Retina (tissue), 1 donor: ENCODE data around the gene INO80B.

ENCODE experiments used
- DNase-seq: peaks from one replicate; pipeline ENCODE4 v3.0.0-alpha.2; 2016

Gene INO80B

DNA sequence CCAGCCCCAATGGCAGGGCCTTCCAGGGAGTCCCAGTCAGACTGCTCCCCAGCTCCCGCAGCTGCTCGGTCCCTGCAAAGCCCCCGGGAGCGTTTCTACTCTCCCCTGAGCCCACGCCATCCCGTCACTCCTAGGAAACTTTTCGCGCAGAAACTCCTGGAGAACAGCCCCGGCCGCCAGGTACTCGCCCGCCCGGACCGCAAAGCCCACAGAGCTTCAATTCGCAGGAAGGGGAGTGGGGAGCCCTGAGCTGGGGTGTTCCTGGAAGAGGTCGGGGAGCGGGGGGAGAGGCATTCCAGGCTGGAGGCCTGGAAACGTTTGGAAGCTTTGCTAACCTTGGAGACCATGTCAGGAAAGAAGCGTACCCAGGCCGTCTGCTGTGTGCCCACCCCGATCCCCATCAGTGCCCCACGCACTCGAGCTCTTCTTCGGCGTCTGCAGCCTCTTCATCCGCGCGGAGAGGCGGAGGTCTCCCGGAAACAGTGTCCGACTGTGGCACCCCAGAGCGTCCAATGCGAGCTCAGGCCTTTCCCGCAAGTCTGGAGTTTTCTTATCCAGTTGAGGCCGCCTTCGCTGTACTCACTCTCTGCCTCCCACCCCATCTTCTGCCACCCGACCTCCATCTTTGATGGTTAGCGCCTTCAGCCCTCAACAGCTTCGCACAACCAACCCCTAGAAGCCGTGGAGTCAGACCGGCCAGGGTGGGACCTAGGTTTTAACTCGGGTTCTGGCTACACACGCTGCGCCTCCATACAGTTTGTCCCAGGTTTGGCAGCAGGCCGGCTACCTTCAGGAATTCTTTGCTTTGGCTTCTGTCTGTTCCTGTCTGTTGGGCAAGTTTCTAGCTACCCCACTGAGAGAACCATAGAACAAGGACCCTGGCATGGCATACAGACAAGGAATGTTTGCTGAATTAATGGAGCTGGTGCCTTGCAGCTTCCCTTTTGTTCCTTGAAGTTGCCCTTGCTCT, 48.9 kb downstream of the INO80B start:
- DNase-seq: peak; percentile 16

DNA sequence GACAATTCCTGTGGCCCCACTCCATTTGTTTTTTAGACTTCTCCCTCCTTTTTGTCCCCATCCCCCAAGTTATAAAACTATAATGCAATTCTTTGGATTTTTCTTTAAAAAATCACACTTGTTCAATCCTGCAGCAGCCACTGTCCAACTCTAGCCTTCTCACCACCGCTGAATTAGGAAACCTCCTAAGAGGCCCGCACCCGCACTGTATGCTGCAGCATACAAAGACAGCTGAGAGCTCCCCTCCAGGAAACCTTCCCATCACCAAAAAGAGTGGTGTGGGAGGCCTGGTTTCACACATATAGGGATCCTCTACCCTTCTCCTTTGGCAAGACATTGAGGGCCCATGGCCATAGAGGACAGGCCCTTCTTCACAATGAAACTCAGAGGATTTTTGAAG, 49.7 kb downstream of the INO80B start:
- DNase-seq: no peak

DNA sequence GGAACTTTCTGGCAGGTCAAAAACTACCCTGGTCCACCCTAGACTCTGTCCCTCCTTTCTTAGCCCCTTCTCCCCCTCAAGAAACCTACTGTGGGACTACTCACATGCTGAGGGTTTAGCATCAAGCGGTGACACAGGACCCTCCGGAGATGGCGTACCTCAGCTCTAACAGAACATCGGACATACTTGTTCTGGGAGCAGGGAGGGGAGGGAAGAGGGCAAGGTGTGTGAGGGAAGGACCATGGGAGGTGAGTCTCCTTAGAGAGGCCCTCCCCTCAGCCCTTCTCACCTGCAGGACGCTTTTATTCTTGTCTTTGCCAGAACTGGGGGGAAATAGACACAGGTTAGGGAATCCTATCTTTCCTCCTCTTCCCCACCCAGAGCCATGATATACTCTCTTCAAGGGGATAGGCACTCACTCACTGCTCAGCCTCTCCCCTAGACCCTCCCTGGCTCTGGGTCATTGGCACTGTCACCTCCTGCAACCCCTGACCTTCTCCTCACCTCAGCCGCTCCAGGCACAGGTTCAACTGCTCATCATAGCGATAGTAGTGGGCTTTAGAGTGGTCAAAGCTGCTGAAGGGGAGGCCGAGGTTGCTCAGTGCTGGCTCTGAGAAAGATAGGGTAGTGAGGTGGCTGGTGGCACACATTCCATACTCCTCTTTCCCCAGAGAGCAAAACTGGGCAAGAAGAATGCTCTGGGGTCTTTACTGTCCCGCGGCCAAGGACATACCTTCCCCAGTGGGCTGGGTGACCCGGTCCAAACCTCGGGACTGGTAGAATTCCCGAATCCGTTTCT, 50.8 kb downstream of the INO80B start:
- DNase-seq: no peak

DNA sequence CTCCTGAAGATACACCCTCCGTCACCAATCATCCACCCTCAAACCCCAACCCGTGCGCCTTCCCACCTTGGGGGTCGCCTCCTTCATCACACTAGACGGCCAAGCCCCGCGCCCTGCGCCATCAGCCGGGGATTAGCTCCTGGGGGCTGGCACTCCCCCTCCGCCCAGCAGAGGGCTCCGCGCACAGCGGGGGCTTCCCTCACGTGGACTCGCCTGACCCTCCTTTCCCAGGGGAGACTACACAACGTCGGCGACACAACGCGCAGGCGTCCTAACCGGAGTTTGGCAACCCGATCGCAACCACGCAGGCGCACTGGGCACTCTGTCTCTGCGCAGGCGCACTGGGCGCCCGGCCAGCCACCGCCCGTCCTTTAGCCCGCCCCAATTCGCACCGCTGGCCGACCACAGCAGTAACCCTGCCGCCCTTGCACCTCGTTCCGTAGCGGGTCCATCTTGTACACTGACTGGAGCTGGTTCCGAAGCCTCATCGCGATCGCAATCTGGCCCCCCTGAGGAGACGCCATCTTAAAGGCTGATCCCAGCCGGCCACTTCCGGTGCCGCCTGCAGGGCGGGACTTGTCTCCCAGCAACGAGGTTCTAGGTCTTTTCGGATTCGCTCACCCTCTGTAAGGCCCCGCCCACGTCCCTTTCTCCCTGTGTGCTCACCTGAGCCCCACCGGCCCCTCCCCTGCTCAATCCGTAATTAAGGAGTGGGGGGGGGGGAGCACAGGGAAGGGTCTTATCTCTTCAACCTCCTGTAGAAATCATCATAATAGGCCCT, 52.4 kb downstream of the INO80B start, which contains the start of gene PCGF1:
TSS of gene PCGF1 (minus strand) at position 551 of the 781 bp plus-strand sequence. CDS start at position 524, 27 bp downstream.
- DNase-seq: peak; percentile 100
